AG04450 (cell line): ENCODE data around the gene COG1. TPM values are rescaled to one million over a fixed set of nuclear protein-coding genes. Genes with fewer than 3 reads are reported as not detected.
A peak's percentile ranks its signal among the peaks of the same experiment; 100 is the strongest.

Source experiments
- CTCF ChIA-PET: fragments of 300-600, 350-600 bp; formaldehyde crosslinking; extraction: SDS; loops from one replicate; lab custom pipeline; 2022; ENCODE audit warnings: antibody characterized with exemption, inconsistent platforms; lab: Charles Lee
- POLR2A ChIA-PET: fragments of 350-600 bp; formaldehyde crosslinking; extraction: SDS; loops from one replicate; lab custom pipeline; 2021; ENCODE audit warnings: antibody characterized with exemption, inconsistent platforms; lab: Yijun Ruan, JAX
- DNase-seq: peaks from one replicate; pipeline ENCODE4 v3.0.0-alpha.2; 2011; ENCODE audit warnings: low read depth, low spot score
- H3K27ac ChIP-seq: one replicate; pipeline ENCODE4 v1.5.1; 2012; ENCODE audit warnings: low read depth, low read length, control low read depth
- H3K27me3 ChIP-seq: one replicate; pipeline ENCODE4 v1.6.0; 2012; ENCODE audit warnings: low read length; ENCODE audit not compliant: control insufficient read depth, insufficient read depth
- H3K4me3 ChIP-seq: 2 replicates; pipeline ENCODE4 v1.5.1; 2011; ENCODE audit warnings: mild to moderate bottlenecking, low read depth, low read length, control low read depth
- H3K9me3 ChIP-seq: 2 replicates; pipeline ENCODE4 v1.5.1; 2012; ENCODE audit warnings: low read length; ENCODE audit not compliant: control insufficient read depth, insufficient read depth
- CTCF ChIP-seq: IDR thresholded peaks from 2 replicates; pipeline ENCODE4 v1.5.1; 2011; ENCODE audit warnings: low read depth, low read length, control low read depth, inconsistent platforms
- polyA plus RNA-seq: library from polyadenylated mRNA; depleted of rRNA; stranded (reverse); fragments of >200 nt; gene quantifications from 2 replicates; pipeline ENCODE4 v1.2.3, GENCODE V29; 2011

COG1 gene
- polyA plus RNA-seq, 1 experiment: 30.2 TPM

- H3K4me3 ChIP-seq: no peak overlapping the region
- POLR2A ChIA-PET: no interaction called here
- no peaks in the 10 kb centered on the region for H3K27me3 ChIP-seq
- CTCF ChIA-PET: interaction anchor here (1.0 to 5.4 kb wide), 2 partner anchors 140 to 505 kb away, joined by 3 to 36 read pairs; no protein-coding TSS in a partner anchor
- DNase-seq: no peak
- TF ChIP-seq CTCF: no peak
- no peaks in the 10 kb centered on the region; the same call in 1 of the 2 replicates for H3K9me3 ChIP-seq
- H3K27ac ChIP-seq: no peak overlapping the region
These were observed 37.2 kb downstream of the COG1 start for GRCh38 chr17:73230088-73230487.

GRCh38 chr17:73231395-73231794, 38.5 kb downstream of the COG1 start:
- CTCF ChIA-PET: interaction anchor here (0.7 to 2.8 kb wide), 7 partner anchors 8 to 674 kb away, joined by 3 to 27 read pairs (median 3); no protein-coding TSS in a partner anchor
- Histone ChIP-seq H3K9me3 (no peaks in the 10 kb centered on the region; the same call in 1 of the 2 replicates), H3K4me3 (peak overlapping the region; percentile 90), H3K27me3 (no peaks in the 10 kb centered on the region), H3K27ac (peak overlapping the region; percentile 39)
- no peak for TF ChIP-seq CTCF
- DNase-seq: no peak
- POLR2A ChIA-PET: interaction anchor here (0.9 to 2.0 kb wide), 5 partner anchors 17 to 506 kb away, joined by 3 to 9 read pairs (median 4); partner anchors contain the start of gene COG1

- Histone ChIP-seq H3K9me3 (no peaks in the 10 kb centered on the region; the same call in 1 of the 2 replicates), H3K27ac (peak overlapping the region; percentile 39), H3K27me3 (no peaks in the 10 kb centered on the region), H3K4me3 (peak overlapping the region; percentile 90)
- peak; percentile 88 for DNase-seq
- POLR2A ChIA-PET: interaction anchor here (0.5 to 2.0 kb wide), 11 partner anchors 10 to 639 kb away, joined by 3 to 9 read pairs (median 4); partner anchors contain the start of gene COG1
- TF ChIP-seq CTCF: peak; percentile 28; the same call in 1 of the 2 replicates
- CTCF ChIA-PET: interaction anchor here (0.6 to 2.8 kb wide), 13 partner anchors 9 to 974 kb away, joined by 3 to 27 read pairs (median 3); partner anchors contain the start of gene COG1
These were observed 39.2 kb downstream of the COG1 start for GRCh38 chr17:73231841-73232586.

GRCh38 chr17:73232587-73233373, 39.9 kb downstream of the COG1 start:
- Histone ChIP-seq H3K9me3 (no peaks in the 10 kb centered on the region; the same call in 1 of the 2 replicates), H3K4me3 (peak overlapping the region; percentile 90), H3K27me3 (no peaks in the 10 kb centered on the region), H3K27ac (peak overlapping the region; percentile 47)
- ChIA-PET POLR2A (interaction anchor here (0.5 to 2.0 kb wide), 9 partner anchors 11 to 640 kb away, joined by 3 to 9 read pairs (median 4); partner anchors contain the start of gene COG1), CTCF (interaction anchor here (0.6 to 2.8 kb wide), 12 partner anchors 10 to 974 kb away, joined by 3 to 27 read pairs (median 3); partner anchors contain the start of gene COG1)
- no peak for TF ChIP-seq CTCF
- DNase-seq: no peak
